Measurements from ENCODE around the gene SLC11A1. TPM values are rescaled to one million over a fixed set of nuclear protein-coding genes. Genes with fewer than 3 reads are reported as not detected.

The SLC11A1 gene
- polyA plus RNA-seq, 1 donor from 2014 or later = 1.3 TPM

DNA sequence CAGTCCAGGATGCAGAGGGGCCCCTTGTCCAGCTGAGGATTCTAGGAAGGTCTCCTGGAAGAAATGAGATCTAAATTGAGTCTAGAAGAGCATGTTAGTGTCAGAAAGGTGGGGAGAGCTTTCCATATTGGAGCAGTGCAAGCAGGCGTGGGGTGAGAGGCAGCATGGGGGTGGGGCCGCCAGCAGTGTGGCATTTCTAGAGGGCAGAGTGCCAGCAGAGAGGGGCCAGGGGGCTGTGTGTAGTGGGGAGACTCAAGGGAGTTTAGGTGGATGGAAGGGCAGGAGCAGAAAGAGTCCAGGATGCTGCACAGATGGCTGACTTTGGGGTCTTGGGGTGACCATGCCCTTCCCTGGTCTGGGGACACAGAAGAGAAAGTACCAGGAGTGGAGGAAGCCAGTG, 39.0 kb downstream of the SLC11A1 start:
- peaks cover 2% of the 10 kb centered on the region for H3K27me3 Mint-ChIP-seq
- H3K27ac Mint-ChIP-seq = peak overlapping the region in 1 of 3 donors; percentile 57
- no peaks in the 10 kb centered on the region for H3K36me3 Mint-ChIP-seq
- H3K4me1 Mint-ChIP-seq = peaks cover 0 to 3% (median 0%) of the 10 kb centered on the region in 3 donors
- no peaks in the 10 kb centered on the region for H3K9me3 Mint-ChIP-seq
- no peak overlapping the region for H3K4me3 Mint-ChIP-seq

DNA sequence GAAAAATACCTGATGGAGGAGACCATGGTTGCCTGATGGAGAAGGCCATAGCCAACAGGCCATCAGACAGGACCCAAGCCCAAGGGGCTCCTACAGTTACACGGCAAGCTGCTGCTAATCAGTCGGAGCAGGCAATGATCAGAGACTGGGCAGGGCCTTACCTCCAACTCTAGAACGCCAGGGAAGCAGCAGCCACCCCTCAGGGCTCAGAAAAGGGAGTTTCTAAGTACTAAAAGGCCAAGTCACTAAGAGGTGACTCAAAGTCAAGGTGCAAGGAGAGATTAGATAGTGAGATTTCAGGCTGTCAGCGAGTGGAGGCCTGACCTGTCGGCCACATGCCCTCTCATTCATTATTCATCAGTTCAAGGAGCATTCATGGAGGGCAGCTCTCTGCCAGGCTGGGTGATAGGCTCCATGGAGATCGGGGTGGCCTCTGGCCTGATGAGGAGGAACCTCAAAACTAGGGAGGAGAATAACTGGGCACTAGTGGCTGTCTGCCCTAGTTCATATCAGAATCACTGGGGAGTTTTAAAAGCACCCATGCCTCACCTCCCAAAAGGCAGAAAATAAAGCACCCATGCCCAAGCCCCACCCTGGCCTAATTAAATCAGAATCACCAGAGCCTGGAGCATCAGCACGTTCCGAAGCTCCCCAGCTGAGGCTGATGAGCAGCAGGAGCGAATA, 40.5 kb downstream of the SLC11A1 start:
- Mint-ChIP-seq H3K27me3 (peaks cover 2% of the 10 kb centered on the region), H3K36me3 (no peaks in the 10 kb centered on the region), H3K27ac (peak overlapping the region in 1 of 3 donors; percentile 45), H3K4me3 (no peak overlapping the region), H3K9me3 (no peaks in the 10 kb centered on the region), H3K4me1 (peaks cover 0 to 1% (median 0%) of the 10 kb centered on the region in 3 donors)

DNA sequence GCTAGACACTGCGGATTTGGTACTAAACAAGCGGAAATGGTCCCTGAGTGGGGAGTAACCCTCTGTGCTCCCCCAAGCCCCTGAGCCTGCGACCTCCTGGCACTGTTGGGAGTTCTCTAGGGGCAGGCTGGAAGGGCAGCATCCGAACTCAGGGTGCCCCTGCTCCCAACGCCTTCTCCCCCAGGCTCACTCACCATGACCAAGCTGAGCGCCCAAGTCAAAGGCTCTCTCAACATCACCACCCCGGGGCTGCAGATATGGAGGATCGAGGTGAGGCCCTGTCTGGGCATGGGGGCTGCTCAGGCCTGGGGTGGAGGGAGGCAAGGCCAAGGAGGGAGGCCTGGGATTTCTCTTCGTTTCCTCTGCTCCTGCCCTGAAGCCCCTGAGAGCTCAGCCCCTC, 41.5 kb downstream of the SLC11A1 start:
- H3K27ac Mint-ChIP-seq = no peak overlapping the region
- H3K36me3 Mint-ChIP-seq = no peaks in the 10 kb centered on the region
- H3K9me3 Mint-ChIP-seq = no peaks in the 10 kb centered on the region
- H3K4me3 Mint-ChIP-seq = no peak overlapping the region
- peaks cover 2% of the 10 kb centered on the region for H3K27me3 Mint-ChIP-seq
- peaks cover 0 to 1% (median 0%) of the 10 kb centered on the region in 3 donors for H3K4me1 Mint-ChIP-seq

DNA sequence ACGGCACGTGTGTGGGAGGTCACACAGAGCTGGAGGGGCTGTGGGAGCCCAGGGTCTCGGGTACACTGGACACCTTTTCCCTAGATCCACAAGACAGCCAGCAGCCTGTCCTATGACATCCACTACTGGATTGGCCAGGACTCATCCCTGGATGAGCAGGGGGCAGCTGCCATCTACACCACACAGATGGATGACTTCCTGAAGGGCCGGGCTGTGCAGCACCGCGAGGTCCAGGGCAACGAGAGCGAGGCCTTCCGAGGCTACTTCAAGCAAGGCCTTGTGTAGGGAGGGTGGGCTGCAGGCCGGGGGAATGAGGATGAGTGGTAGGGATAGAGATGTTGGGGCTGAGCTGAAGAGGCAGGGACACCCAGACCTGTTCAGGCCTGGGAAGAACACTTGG, 43.5 kb downstream of the SLC11A1 start:
- H3K4me3 Mint-ChIP-seq = no peak overlapping the region
- peaks cover 0 to 3% (median 0%) of the 10 kb centered on the region in 3 donors for H3K4me1 Mint-ChIP-seq
- peaks cover 4% of the 10 kb centered on the region for H3K27me3 Mint-ChIP-seq
- no peaks in the 10 kb centered on the region for H3K9me3 Mint-ChIP-seq
- no peaks in the 10 kb centered on the region for H3K36me3 Mint-ChIP-seq
- peak overlapping the region in 1 of 3 donors; percentile 86 for H3K27ac Mint-ChIP-seq

DNA sequence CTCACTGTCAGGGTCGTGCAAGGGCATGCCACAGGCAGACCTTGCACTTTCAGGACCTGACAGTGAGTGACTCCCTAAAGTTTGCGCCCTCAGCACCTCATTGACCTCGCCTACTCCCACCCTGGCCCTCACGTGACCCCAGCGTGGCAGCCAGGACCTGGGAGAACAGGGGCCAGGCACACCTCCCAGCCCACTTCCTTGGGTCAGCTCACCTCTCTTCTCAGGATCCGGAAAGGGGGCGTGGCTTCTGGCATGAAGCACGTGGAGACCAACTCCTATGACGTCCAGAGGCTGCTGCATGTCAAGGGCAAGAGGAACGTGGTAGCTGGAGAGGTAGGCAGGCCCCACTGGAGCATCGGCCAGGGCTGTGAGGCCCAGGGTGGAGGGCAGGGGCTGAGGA, 45.7 kb downstream of the SLC11A1 start:
- Mint-ChIP-seq H3K27me3 (peaks cover 2% of the 10 kb centered on the region), H3K27ac (no peak overlapping the region), H3K9me3 (no peaks in the 10 kb centered on the region), H3K4me1 (peaks cover 0 to 2% (median 0%) of the 10 kb centered on the region in 3 donors), H3K4me3 (no peak overlapping the region), H3K36me3 (no peaks in the 10 kb centered on the region)

DNA sequence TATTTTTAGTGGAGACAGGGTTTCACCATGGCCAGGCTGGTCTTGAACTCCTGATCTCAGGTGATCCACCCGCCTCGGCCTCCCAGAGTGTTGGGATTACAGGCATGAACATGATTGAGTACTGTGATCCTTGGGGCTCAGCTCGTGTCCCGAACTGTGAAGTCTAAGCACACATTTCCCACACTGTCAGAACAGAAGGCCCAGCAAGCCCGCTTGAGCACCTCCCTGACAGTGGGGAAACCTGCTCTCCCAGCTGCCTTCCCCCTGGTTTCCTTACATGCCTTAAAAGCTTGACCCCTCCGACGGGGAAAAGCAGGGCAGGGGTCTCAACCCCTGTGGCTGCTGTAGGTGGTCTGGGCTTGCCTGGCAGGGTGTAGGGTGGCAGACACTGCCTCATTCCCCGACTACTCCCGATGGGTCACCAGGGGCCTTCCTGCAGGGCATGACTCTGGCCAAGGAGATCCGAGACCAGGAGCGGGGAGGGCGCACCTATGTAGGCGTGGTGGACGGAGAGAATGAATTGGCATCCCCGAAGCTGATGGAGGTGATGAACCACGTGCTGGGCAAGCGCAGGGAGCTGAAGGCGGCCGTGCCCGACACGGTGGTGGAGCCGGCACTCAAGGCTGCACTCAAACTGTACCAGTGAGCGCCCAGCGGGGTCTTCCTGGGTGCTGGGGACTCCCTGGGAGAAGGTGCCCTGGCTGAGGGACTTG, 46.9 kb downstream of the SLC11A1 start:
- H3K4me3 Mint-ChIP-seq = no peak overlapping the region
- H3K36me3 Mint-ChIP-seq = no peaks in the 10 kb centered on the region
- no peak overlapping the region for H3K27ac Mint-ChIP-seq

DNA sequence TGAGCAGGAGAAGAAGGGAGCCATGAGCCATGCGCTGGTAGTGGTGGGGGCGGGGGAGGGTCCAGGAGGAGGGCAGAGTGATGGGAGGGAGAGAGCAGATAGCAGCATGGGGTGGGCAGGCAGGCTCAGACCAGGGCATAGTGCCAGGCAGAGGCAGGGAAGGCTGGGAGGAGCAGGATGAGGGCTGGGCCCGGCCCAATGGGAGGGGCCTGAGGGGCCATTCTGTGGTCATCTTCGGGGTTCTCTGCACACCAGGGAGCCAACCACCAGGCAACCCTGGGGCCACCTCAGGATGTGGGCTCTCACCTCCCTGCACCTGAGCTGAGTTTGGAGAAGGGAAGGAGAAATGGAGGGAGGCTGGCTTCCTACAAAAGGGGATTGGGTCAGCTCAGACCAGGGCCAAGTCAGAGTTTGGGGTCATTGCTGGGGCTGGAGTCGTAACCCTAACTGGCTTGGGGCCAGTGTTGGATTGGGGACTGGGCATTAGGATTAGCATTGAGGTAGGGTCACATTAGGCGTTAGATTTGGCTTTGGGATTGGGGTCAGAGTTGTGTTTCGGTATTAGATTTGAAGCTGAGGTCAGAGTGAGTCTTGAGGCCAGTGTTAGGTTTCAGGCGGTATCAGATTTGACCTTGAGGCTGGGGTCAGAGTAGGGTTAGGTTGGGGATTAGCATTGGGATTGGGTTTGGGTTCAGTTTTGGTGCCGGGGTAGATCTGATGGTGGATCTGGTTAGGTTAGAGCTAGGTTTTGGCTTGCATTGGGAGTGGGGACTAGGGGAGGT, 48.0 kb downstream of the SLC11A1 start:
- peaks cover 2% of the 10 kb centered on the region for H3K27me3 Mint-ChIP-seq
- H3K4me1 Mint-ChIP-seq = peaks cover 0 to 2% (median 0%) of the 10 kb centered on the region in 3 donors
- no peaks in the 10 kb centered on the region for H3K36me3 Mint-ChIP-seq
- H3K9me3 Mint-ChIP-seq = no peaks in the 10 kb centered on the region
- no peak overlapping the region for H3K27ac Mint-ChIP-seq
- H3K4me3 Mint-ChIP-seq = no peak overlapping the region

More for the DNA sequence above, 46.9 kb downstream of the SLC11A1 start:
- Mint-ChIP-seq H3K27me3 (peaks cover 2% of the 10 kb centered on the region), H3K4me1 (peaks cover 0 to 2% (median 0%) of the 10 kb centered on the region in 3 donors), H3K9me3 (no peaks in the 10 kb centered on the region)

DNA sequence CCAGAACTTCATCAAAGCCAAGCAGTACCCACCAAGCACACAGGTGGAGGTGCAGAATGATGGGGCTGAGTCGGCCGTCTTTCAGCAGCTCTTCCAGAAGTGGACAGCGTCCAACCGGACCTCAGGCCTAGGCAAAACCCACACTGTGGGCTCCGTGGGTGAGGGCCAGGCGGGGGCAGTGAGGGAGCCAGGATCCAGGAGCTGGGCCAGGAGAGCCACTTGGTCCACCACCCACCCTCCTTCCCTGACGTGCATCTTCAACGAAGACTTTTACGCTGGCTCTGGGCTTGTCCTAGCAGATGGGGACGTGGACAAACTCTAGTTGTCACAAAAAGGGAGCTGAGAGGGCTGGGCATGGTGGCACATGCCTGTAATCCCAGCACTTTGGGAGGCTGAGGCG, 48.6 kb downstream of the SLC11A1 start:
- H3K4me3 Mint-ChIP-seq = no peak overlapping the region
- H3K36me3 Mint-ChIP-seq = no peaks in the 10 kb centered on the region
- peaks cover 2% of the 10 kb centered on the region for H3K27me3 Mint-ChIP-seq
- peaks cover 0 to 2% (median 0%) of the 10 kb centered on the region in 3 donors for H3K4me1 Mint-ChIP-seq
- H3K27ac Mint-ChIP-seq = no peak overlapping the region
- no peaks in the 10 kb centered on the region for H3K9me3 Mint-ChIP-seq

DNA sequence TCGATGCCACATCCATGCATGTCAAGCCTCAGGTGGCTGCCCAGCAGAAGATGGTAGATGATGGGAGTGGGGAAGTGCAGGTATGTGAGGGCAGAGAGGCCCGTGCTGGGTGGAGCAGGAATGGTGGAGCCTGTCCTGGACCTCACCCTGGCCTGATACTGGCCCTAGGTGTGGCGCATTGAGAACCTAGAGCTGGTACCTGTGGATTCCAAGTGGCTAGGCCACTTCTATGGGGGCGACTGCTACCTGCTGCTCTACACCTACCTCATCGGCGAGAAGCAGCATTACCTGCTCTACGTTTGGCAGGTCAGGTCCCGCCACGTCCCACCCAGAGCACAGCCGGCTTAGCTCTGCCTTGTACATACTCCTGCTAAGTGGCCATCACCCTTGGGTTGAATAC, 49.8 kb downstream of the SLC11A1 start:
- H3K27me3 Mint-ChIP-seq = peaks cover 2% of the 10 kb centered on the region
- no peaks in the 10 kb centered on the region for H3K9me3 Mint-ChIP-seq
- no peak overlapping the region for H3K4me3 Mint-ChIP-seq
- no peaks in the 10 kb centered on the region for H3K36me3 Mint-ChIP-seq
- no peak overlapping the region for H3K27ac Mint-ChIP-seq
- H3K4me1 Mint-ChIP-seq = peaks cover 0 to 2% (median 0%) of the 10 kb centered on the region in 3 donors

DNA sequence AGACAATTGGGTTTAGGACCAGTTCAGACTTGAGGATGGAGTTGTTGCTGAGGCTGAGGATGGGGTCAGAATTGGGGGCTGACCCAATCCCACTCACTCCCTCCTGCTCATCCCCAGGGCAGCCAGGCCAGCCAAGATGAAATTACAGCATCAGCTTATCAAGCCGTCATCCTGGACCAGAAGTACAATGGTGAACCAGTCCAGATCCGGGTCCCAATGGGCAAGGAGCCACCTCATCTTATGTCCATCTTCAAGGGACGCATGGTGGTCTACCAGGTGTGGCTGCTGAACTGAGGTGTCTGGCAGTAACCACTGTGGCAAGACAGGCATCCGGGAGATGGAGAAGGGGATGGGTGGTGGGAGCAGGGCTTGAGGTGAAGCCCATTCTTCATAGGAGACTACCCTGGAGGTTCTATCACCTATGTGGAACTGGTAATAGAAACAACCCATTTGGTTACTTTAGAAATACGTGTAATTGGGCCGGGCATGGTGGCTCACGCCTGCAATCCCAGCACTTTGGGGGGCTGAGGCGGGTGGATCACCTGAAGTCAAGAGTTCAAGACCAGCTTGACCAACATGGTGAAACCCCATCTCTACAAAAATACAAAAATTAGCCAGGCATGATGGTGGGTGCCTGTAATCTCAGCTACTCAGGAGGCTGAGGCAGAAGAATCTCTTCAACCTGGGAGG, 50.7 kb downstream of the SLC11A1 start:
- H3K27me3 Mint-ChIP-seq = peaks cover 2% of the 10 kb centered on the region
- H3K36me3 Mint-ChIP-seq = no peaks in the 10 kb centered on the region
- H3K4me3 Mint-ChIP-seq = no peak overlapping the region
- peaks cover 0 to 2% (median 0%) of the 10 kb centered on the region in 3 donors for H3K4me1 Mint-ChIP-seq
- H3K9me3 Mint-ChIP-seq = no peaks in the 10 kb centered on the region
- no peak overlapping the region for H3K27ac Mint-ChIP-seq

DNA sequence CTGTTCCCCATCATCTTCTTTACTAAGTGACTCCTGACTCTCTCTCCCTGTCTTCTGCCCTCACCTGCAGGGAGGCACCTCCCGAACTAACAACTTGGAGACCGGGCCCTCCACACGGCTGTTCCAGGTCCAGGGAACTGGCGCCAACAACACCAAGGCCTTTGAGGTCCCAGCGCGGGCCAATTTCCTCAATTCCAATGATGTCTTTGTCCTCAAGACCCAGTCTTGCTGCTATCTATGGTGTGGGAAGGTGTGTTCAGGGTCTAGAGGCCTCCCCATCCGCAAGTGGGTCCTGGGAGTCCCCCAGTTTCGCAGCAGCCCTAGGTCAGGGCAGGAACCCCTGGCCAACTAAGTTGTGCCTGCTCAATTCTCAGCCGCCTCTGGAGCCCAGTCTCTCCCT, 52.4 kb downstream of the SLC11A1 start:
- no peaks in the 10 kb centered on the region for H3K27me3 Mint-ChIP-seq
- H3K36me3 Mint-ChIP-seq = no peaks in the 10 kb centered on the region
- peaks cover 5 to 7% (median 5%) of the 10 kb centered on the region in 3 donors for H3K4me1 Mint-ChIP-seq
- no peaks in the 10 kb centered on the region for H3K9me3 Mint-ChIP-seq
- no peak overlapping the region for H3K27ac Mint-ChIP-seq
- H3K4me3 Mint-ChIP-seq = peak overlapping the region in 1 of 4 donors; percentile 5

DNA sequence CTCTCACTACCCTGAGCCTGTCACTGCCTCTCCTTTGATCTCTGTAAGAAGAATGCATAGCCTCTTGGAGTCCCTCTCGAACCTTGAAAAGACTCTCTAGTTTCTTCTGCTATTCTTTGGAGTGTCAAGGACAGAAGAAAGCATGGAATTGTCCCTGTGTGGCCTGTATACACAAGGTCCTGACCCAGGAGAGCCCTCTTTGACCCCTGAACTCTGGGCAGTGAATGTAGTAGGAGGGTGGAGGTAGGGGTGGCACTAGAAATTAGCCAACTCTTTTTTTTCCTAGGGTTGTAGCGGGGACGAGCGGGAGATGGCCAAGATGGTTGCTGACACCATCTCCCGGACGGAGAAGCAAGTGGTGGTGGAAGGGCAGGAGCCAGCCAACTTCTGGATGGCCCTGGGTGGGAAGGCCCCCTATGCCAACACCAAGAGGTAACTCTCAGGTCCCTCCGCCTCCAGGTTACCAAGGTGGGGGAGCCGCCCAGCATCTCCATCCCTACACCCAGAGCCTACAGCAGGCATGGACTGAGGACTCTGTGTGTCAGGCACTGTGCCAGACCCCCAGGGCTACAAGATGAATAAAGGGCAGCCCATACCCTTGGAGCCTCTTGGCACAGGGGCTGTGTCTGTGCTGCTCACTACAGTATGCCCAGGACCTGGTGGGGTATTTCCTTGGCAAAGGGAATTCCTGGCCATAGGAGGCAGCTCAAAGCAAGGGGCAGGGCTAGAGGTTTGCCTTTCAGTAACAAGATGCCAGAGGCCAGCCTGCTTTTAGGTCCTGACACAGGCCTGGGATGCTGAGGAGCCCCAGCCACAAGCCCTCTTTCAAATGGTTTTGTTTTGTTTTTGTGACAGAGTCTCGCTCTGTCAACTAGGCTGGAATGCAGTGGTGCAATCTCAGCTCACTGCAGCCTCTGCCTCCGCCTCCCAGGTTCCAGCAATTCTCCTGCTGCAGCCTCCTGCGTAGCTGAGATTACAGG, 53.2 kb downstream of the SLC11A1 start:
- H3K36me3 Mint-ChIP-seq = no peaks in the 10 kb centered on the region
- H3K9me3 Mint-ChIP-seq = no peaks in the 10 kb centered on the region
- no peak overlapping the region for H3K4me3 Mint-ChIP-seq
- no peak overlapping the region for H3K27ac Mint-ChIP-seq
- no peaks in the 10 kb centered on the region for H3K27me3 Mint-ChIP-seq
- peaks cover 5 to 7% (median 5%) of the 10 kb centered on the region in 3 donors for H3K4me1 Mint-ChIP-seq

DNA sequence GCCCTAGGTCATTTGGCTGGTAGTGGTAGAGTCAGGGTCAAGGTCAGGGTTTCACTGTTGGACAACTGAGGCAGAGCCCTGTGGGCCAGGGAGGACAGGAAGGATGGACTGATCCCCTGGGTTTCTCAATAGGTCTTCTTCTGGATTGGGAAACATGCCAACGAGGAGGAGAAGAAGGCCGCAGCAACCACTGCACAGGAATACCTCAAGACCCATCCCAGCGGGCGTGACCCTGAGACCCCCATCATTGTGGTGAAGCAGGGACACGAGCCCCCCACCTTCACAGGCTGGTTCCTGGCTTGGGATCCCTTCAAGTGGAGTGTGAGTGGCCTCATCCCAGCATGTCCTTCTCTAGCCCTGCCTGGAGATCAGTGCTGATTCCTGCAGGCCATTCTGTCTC, 54.9 kb downstream of the SLC11A1 start:
- H3K4me1 Mint-ChIP-seq = peaks cover 5% of the 10 kb centered on the region in 3 donors
- no peaks in the 10 kb centered on the region for H3K27me3 Mint-ChIP-seq

DNA sequence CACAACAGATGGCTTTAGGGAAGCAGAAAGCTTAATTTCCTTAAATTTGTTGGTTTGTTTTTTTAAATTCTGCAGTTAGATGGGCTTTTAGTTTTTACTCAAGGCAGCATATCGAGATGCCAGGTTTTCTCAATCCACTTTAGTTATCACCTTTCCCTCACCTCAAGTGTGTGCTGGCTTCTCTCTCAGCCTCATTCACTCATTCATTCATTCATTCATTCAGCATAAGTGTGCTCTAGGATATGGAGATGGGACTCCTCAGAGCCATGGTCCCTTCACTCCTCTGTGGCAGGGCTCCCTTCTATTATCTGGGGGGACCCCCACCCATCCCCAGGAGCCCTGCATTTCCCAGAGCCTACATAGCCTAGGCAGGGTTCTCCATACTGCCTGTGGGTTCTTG, 55.9 kb downstream of the SLC11A1 start:
- Mint-ChIP-seq H3K27me3 (no peaks in the 10 kb centered on the region), H3K27ac (no peak overlapping the region), H3K4me3 (no peak overlapping the region), H3K4me1 (peaks cover 5 to 6% (median 5%) of the 10 kb centered on the region in 3 donors), H3K9me3 (no peaks in the 10 kb centered on the region), H3K36me3 (no peaks in the 10 kb centered on the region)

More for the DNA sequence above, 54.9 kb downstream of the SLC11A1 start:
- Mint-ChIP-seq H3K27ac (no peak overlapping the region), H3K9me3 (no peaks in the 10 kb centered on the region), H3K4me3 (no peak overlapping the region), H3K36me3 (no peaks in the 10 kb centered on the region)
